Amniotic stem cell (primary cell): Measurements from ENCODE around the gene DPYSL4.

Source experiments
- DNase-seq: peaks from one replicate; lab custom pipeline; 2025; lab: John Stamatoyannopoulos, UW

Gene DPYSL4

GRCh38 chr10:132163826-132164515, 22.8 kb upstream of the DPYSL4 start:
- DNase-seq: no peak

GRCh38 chr10:132164761-132165278, 21.9 kb upstream of the DPYSL4 start:
- DNase-seq: no peak

GRCh38 chr10:132165416-132165980, 21.2 kb upstream of the DPYSL4 start:
- DNase-seq: no peak

- DNase-seq: no peak
These were observed 20.4 kb upstream of the DPYSL4 start for GRCh38 chr10:132166216-132166950.

GRCh38 chr10:132167041-132167674, 19.6 kb upstream of the DPYSL4 start:
- DNase-seq: no peak

- no peak for DNase-seq
These were observed 18.8 kb upstream of the DPYSL4 start for GRCh38 chr10:132167976-132168375.

- DNase-seq: no peak
These were observed 18.1 kb upstream of the DPYSL4 start for GRCh38 chr10:132168571-132169030.

GRCh38 chr10:132169031-132169765, 17.6 kb upstream of the DPYSL4 start:
- no peak for DNase-seq

- DNase-seq: no peak
These were observed 16.8 kb upstream of the DPYSL4 start for GRCh38 chr10:132169766-132170560.

GRCh38 chr10:132170561-132171361, 16.0 kb upstream of the DPYSL4 start:
- no peak for DNase-seq

- no peak for DNase-seq
These were observed 14.4 kb upstream of the DPYSL4 start for GRCh38 chr10:132172091-132173066.

- no peak for DNase-seq
These were observed 13.6 kb upstream of the DPYSL4 start for GRCh38 chr10:132173185-132173584.

GRCh38 chr10:132174237-132174636, 12.5 kb upstream of the DPYSL4 start:
- no peak for DNase-seq

GRCh38 chr10:132175408-132175807, 11.3 kb upstream of the DPYSL4 start:
- DNase-seq: no peak

GRCh38 chr10:132175907-132176581, 10.7 kb upstream of the DPYSL4 start:
- DNase-seq: no peak

- DNase-seq: no peak
These were observed 9.9 kb upstream of the DPYSL4 start for GRCh38 chr10:132176623-132177500.

GRCh38 chr10:132178046-132178445, 8.7 kb upstream of the DPYSL4 start:
- no peak for DNase-seq
